Measurements from ENCODE around the gene ADGRD2. TPM values are rescaled to one million over a fixed set of nuclear protein-coding genes. Genes with fewer than 3 reads are reported as not detected.
"Not testable (repeated sequence)": the region's sequence is repeated elsewhere in the genome, so short reads cannot be mapped to it uniquely, and the experiment has no call there.

ADGRD2 gene
- polyA plus RNA-seq, 4 donors = not detected

DNA sequence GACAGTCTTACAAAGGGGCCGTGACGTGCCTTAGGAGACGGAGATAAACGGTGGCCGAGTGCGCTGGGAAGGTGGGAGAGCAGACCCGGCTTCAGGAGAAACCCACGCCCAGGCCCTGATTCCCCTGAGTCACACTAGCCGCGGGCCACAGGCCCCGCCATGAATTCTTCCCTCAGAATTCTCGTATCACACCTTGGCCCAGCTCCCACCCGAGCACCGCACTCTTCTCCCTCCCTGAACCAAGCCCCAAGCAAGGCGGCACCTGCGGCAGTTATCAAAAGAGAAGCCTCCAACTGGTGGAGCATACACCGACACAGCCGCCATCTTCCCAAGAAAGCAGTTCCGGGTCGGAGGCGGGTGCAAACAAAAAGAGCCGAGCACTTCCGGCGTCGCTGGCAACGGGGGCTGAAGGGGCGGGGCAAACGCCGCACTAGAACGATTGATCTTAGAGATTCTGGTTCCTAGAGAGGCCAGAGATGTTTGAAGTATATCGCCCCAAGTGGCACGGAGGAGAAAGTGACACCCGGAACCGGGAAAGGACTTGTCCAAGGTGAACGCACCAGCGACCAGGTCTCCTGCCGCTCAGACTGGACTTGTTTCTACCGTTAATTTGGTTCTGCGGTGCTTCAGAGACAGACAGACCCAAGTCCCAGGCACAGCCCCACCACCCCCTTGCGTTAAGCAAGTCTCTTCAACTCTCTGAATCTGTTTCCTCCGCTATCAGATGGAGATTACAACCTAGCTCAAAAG lies 35.0 kb upstream of the ADGRD2 start, which contains the start of gene PSMB7:
PSMB7 (minus strand) TSS at position 341 of the 750 bp plus-strand sequence; CDS start at position 324, 17 bp downstream.
- DNase-seq (peak; percentile 97), FAIRE-seq (no peak)
- H3K4me3 ChIP-seq (ENCODE audit: low read depth in 1 of 3, low read length in 3 of 3) = peak within 1 kb of the TSS; percentile 72 to 98 (median 81)
- peak within 1 kb of the TSS; percentile 21 to 83 (median 59) for H3K27ac ChIP-seq (ENCODE audit: low read depth in 1 of 3, low read length in 2 of 3)
- H3K4me1 ChIP-seq (ENCODE audit: control insufficient read depth in 3 of 3, insufficient read depth in 2 of 3, low read depth in 1 of 3, low read length in 2 of 3) = peaks cover 0 to 3% (median 0%) of the 10 kb centered on the region in 3 donors
- WGBS, 3 donors = 6 to 8% (median 6%) methylated on average over 41 of the region's 41 CpGs
- no peaks in the 10 kb centered on the region for H3K27me3 ChIP-seq (ENCODE audit: control insufficient read depth in 3 of 3, insufficient read depth in 3 of 3, low read length in 3 of 3)
- peaks cover 0 to 5% of the 10 kb centered on the region in 2 donors for H3K9me3 ChIP-seq (ENCODE audit: control insufficient read depth in 2 of 2, insufficient read depth in 1 of 2, low read depth in 1 of 2, low read length in 1 of 2)
- peaks cover 8 to 17% (median 14%) of the 10 kb centered on the region in 3 donors for H3K36me3 ChIP-seq (ENCODE audit: control insufficient read depth in 3 of 3, insufficient read depth in 2 of 3, low read depth in 1 of 3, low read length in 3 of 3)

DNA sequence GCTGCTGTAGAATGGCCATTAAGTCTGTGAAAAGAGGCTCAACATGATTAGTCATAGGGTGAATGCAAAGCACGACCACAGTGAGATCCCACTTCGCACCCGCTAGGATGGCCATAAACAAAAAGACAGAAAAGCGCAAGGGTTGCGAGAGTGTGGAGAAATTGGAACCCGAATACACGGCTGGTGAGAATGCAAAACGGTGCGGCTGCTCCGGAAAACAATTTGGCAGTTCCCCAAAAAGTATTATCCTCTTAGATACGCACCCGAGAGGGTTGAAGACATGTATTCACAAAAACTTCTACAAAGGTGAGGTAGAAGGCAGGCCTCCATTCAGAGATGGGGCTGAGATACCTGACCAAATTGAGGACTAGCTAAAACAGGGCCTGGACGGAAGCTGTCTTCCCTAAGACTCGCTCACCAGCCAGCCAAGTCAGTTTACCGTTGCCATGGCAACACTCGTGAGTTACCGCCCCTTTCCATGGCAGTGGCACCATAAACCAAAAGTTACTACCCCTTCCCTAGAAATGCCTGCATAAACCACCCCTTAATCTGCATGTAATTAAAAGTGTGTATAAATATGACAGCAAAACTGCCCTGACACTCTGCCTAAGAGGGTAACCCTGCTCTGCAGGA lies 34.3 kb upstream of the ADGRD2 start:
- DNase-seq (no peak), FAIRE-seq (no peak)
- Histone ChIP-seq H3K27me3 (ENCODE audit: control insufficient read depth in 3 of 3, insufficient read depth in 3 of 3, low read length in 3 of 3) (no peaks in the 10 kb centered on the region), H3K4me3 (ENCODE audit: low read depth in 1 of 3, low read length in 3 of 3) (peak overlapping the region in 1 of 3 donors; percentile 98), H3K4me1 (ENCODE audit: control insufficient read depth in 3 of 3, insufficient read depth in 2 of 3, low read depth in 1 of 3, low read length in 2 of 3) (peaks cover 0 to 3% (median 0%) of the 10 kb centered on the region in 3 donors), H3K27ac (ENCODE audit: low read depth in 1 of 3, low read length in 2 of 3) (no peak overlapping the region), H3K36me3 (ENCODE audit: control insufficient read depth in 3 of 3, insufficient read depth in 2 of 3, low read depth in 1 of 3, low read length in 3 of 3) (peaks cover 6 to 14% (median 9%) of the 10 kb centered on the region in 3 donors), H3K9me3 (ENCODE audit: control insufficient read depth in 2 of 2, insufficient read depth in 1 of 2, low read depth in 1 of 2, low read length in 1 of 2) (peaks cover 0 to 5% of the 10 kb centered on the region in 2 donors)
- 84% methylated on average over 17 of the region's 17 CpGs for WGBS, 3 donors

DNA sequence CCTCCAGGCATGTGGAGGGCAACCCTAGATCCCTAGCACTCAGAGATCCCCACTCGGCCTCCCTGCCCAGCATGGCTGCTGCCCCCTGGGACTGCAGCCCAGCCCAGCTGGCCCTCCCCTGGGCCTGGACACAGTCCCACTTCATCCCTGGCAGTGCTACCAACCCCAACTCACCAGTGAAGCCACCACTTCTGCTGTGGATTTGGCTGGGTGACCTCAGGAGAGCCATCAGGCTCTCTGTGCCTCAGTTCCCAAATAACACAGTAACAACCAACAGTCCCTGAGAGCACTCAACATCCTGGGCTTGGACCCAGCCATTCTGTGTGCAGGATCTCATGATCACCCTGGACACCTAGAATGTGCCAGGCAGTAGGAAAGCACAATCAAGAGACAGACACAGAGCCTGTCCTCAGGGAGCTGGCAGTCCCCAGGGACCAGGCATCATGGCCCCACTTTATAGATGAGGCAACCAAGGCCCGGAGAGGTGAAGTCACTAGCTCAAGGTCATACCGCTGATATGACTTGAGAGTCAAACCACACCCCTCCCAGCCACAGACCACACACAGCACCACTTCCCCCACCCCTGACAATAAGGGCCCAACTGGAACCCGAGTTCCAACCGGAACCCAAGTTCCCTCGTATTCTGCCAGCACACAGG lies 30.3 kb upstream of the ADGRD2 start:
- Histone ChIP-seq H3K4me1 (ENCODE audit: control insufficient read depth in 3 of 3, insufficient read depth in 2 of 3, low read depth in 1 of 3, low read length in 2 of 3) (no peaks in the 10 kb centered on the region), H3K27ac (ENCODE audit: low read depth in 1 of 3, low read length in 2 of 3) (no peak overlapping the region), H3K4me3 (ENCODE audit: low read depth in 1 of 3, low read length in 3 of 3) (no peak overlapping the region), H3K9me3 (ENCODE audit: control insufficient read depth in 2 of 2, insufficient read depth in 1 of 2, low read depth in 1 of 2, low read length in 1 of 2) (peaks cover 0 to 5% of the 10 kb centered on the region in 2 donors), H3K27me3 (ENCODE audit: control insufficient read depth in 3 of 3, insufficient read depth in 3 of 3, low read length in 3 of 3) (peaks cover 0 to 12% (median 0%) of the 10 kb centered on the region in 3 donors), H3K36me3 (ENCODE audit: control insufficient read depth in 3 of 3, insufficient read depth in 2 of 3, low read depth in 1 of 3, low read length in 3 of 3) (no peaks in the 10 kb centered on the region)
- FAIRE-seq (no peak), DNase-seq (no peak)
- WGBS, 3 donors = 41 to 67% (median 57%) methylated on average over 5 to 6 of the region's 6 CpGs

DNA sequence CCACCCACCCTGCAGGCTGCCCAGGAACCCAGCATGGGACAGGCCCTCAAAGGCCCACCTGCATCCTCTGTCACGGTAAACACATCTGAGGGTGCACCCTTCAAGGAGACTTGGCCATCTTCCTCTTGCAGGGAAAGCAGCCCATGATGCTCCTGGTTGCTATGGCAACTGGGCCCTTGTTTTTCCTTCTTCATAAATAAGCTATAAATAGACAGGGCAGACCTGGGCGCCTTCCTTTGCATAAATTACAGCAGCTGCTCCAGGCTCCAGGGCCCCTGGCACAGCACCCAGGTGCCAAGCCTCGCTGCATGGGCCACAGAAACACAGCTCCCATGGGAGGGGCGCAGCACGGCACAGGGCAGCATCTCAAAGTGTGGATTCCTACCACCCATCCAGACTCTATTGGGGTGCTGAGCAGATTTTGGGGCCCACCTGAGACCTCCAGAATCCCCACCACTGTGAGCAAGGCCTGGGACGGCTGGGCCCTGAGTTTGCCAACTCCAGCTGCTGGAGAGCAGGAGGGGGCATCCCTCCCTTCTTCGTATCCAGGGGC lies 29.2 kb upstream of the ADGRD2 start:
- H3K9me3 ChIP-seq (ENCODE audit: control insufficient read depth in 2 of 2, insufficient read depth in 1 of 2, low read depth in 1 of 2, low read length in 1 of 2) = no peaks in the 10 kb centered on the region
- FAIRE-seq (no peak), DNase-seq (no peak)
- peaks cover 0 to 12% (median 0%) of the 10 kb centered on the region in 3 donors for H3K27me3 ChIP-seq (ENCODE audit: control insufficient read depth in 3 of 3, insufficient read depth in 3 of 3, low read length in 3 of 3)
- H3K27ac ChIP-seq (ENCODE audit: low read depth in 1 of 3, low read length in 2 of 3) = no peak overlapping the region
- no peaks in the 10 kb centered on the region for H3K36me3 ChIP-seq (ENCODE audit: control insufficient read depth in 3 of 3, insufficient read depth in 2 of 3, low read depth in 1 of 3, low read length in 3 of 3)
- no peaks in the 10 kb centered on the region for H3K4me1 ChIP-seq (ENCODE audit: control insufficient read depth in 3 of 3, insufficient read depth in 2 of 3, low read depth in 1 of 3, low read length in 2 of 3)
- no peak overlapping the region for H3K4me3 ChIP-seq (ENCODE audit: low read depth in 1 of 3, low read length in 3 of 3)
- WGBS, 3 donors = 63 to 68% (median 63%) methylated on average over 7 of the region's 7 CpGs

DNA sequence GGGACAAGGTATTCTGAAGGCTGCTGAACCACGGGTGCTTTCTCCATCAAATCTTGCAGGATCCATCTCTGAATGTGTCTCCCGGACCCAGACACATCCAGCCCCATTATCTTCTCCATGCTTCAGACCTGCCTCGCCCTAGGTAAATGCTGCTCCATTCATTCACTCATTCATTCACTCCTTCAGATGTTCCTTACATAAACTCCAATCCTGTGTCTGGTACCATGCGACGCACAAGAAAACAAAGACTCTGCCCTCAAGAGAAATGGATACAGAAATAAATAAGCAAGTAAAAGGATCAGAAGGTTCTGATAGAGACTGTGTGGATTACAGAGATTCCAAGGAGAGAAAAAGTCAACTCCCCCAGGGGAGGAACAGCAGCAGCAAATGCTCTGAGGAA lies 27.1 kb upstream of the ADGRD2 start:
- Histone ChIP-seq H3K27me3 (ENCODE audit: control insufficient read depth in 3 of 3, insufficient read depth in 3 of 3, low read length in 3 of 3) (peaks cover 0 to 12% (median 0%) of the 10 kb centered on the region in 3 donors), H3K4me1 (ENCODE audit: control insufficient read depth in 3 of 3, insufficient read depth in 2 of 3, low read depth in 1 of 3, low read length in 2 of 3) (no peaks in the 10 kb centered on the region), H3K9me3 (ENCODE audit: control insufficient read depth in 2 of 2, insufficient read depth in 1 of 2, low read depth in 1 of 2, low read length in 1 of 2) (no peaks in the 10 kb centered on the region), H3K36me3 (ENCODE audit: control insufficient read depth in 3 of 3, insufficient read depth in 2 of 3, low read depth in 1 of 3, low read length in 3 of 3) (no peaks in the 10 kb centered on the region), H3K4me3 (ENCODE audit: low read depth in 1 of 3, low read length in 3 of 3) (no peak overlapping the region), H3K27ac (ENCODE audit: low read depth in 1 of 3, low read length in 2 of 3) (no peak overlapping the region)
- DNase-seq (no peak), FAIRE-seq (no peak)
- WGBS, 3 donors = 75 to 87% (median 80%) methylated on average over 5 of the region's 5 CpGs

DNA sequence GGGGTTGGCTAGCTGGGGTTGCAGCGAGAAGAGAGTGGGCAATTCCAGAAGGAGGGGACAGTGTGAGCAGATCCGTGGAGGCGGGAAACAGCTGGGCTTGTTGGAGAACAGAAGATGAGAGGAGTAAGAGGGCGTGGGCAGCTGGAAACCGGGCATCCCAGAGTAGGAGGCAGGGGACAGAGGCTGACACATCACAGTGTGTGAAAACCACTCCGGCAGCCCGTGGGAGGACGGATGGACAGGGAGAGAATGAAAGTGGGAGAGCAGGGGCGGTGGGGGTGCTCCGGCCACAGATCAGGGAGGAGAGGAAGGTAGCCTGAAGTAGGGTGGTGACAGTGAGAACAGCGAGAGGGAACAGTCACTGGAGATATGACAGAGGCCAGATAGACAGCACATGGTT lies 26.7 kb upstream of the ADGRD2 start:
- no peak for DNase-seq
- 44 to 55% (median 54%) methylated on average over 11 of the region's 11 CpGs for WGBS, 3 donors
- no peak for FAIRE-seq

DNA sequence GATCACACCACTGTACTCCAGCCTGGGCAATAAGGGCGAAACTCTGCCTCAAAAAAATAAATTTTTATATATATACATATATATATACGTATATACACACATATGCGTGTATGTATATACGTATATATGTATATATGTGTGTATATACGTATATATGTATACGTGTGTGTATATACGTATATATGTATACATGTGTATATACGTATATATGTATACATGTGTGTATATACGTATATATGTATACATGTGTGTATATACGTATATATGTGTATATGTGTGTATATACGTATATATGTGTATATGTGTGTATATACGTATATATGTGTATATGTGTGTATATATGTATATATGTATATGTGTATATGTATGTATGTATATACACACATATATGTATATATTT lies 24.5 kb upstream of the ADGRD2 start:
- H3K27ac ChIP-seq (ENCODE audit: low read depth in 1 of 3, low read length in 2 of 3); H3K36me3 ChIP-seq (ENCODE audit: control insufficient read depth in 3 of 3, insufficient read depth in 2 of 3, low read depth in 1 of 3, low read length in 3 of 3); H3K4me3 ChIP-seq (ENCODE audit: low read depth in 1 of 3, low read length in 3 of 3); H3K4me1 ChIP-seq (ENCODE audit: control insufficient read depth in 3 of 3, insufficient read depth in 2 of 3, low read depth in 1 of 3, low read length in 2 of 3); H3K9me3 ChIP-seq (ENCODE audit: control insufficient read depth in 2 of 2, insufficient read depth in 1 of 2, low read depth in 1 of 2, low read length in 1 of 2); DNase-seq: not testable (repeated sequence)
- WGBS, 3 donors = 74 to 91% (median 87%) methylated on average over 12 of the region's 12 CpGs
- peaks cover 0 to 12% (median 0%) of the 10 kb centered on the region in 3 donors for H3K27me3 ChIP-seq (ENCODE audit: control insufficient read depth in 3 of 3, insufficient read depth in 3 of 3, low read length in 3 of 3)
- FAIRE-seq = peak; percentile 55

More for the DNA sequence above, 26.7 kb upstream of the ADGRD2 start:
- Histone ChIP-seq H3K4me1 (ENCODE audit: control insufficient read depth in 3 of 3, insufficient read depth in 2 of 3, low read depth in 1 of 3, low read length in 2 of 3) (no peaks in the 10 kb centered on the region), H3K27ac (ENCODE audit: low read depth in 1 of 3, low read length in 2 of 3) (no peak overlapping the region), H3K9me3 (ENCODE audit: control insufficient read depth in 2 of 2, insufficient read depth in 1 of 2, low read depth in 1 of 2, low read length in 1 of 2) (no peaks in the 10 kb centered on the region), H3K27me3 (ENCODE audit: control insufficient read depth in 3 of 3, insufficient read depth in 3 of 3, low read length in 3 of 3) (peaks cover 0 to 12% (median 0%) of the 10 kb centered on the region in 3 donors), H3K36me3 (ENCODE audit: control insufficient read depth in 3 of 3, insufficient read depth in 2 of 3, low read depth in 1 of 3, low read length in 3 of 3) (no peaks in the 10 kb centered on the region), H3K4me3 (ENCODE audit: low read depth in 1 of 3, low read length in 3 of 3) (no peak overlapping the region)

DNA sequence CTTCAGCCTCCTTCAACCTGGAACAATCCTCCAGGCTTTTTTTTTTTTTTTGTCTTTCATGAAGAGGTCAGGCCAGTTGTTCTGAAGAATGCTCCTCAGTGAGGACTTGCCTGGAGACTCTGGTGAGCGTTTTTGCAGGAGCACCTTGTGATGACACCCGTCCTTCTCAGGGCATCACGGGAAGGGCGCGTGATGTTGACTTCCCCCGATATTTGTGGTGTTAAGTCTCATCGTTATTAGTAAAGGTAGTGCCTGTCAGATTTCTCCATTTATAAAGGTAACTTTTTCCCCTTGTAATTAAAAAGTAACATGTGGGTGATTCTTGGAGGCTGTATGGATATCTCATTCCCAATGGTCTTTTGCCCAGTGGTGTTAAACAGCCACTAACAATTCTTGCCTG lies 23.9 kb upstream of the ADGRD2 start:
- Histone ChIP-seq H3K4me1 (ENCODE audit: control insufficient read depth in 3 of 3, insufficient read depth in 2 of 3, low read depth in 1 of 3, low read length in 2 of 3) (peaks cover 0 to 2% (median 0%) of the 10 kb centered on the region in 3 donors), H3K36me3 (ENCODE audit: control insufficient read depth in 3 of 3, insufficient read depth in 2 of 3, low read depth in 1 of 3, low read length in 3 of 3) (no peaks in the 10 kb centered on the region), H3K27ac (ENCODE audit: low read depth in 1 of 3, low read length in 2 of 3) (no peak overlapping the region), H3K4me3 (ENCODE audit: low read depth in 1 of 3, low read length in 3 of 3) (no peak overlapping the region), H3K27me3 (ENCODE audit: control insufficient read depth in 3 of 3, insufficient read depth in 3 of 3, low read length in 3 of 3) (peaks cover 0 to 12% (median 0%) of the 10 kb centered on the region in 3 donors), H3K9me3 (ENCODE audit: control insufficient read depth in 2 of 2, insufficient read depth in 1 of 2, low read depth in 1 of 2, low read length in 1 of 2) (no peaks in the 10 kb centered on the region)
- WGBS, 3 donors = 88 to 92% (median 92%) methylated on average over 7 of the region's 7 CpGs
- no peak for FAIRE-seq
- no peak for DNase-seq
